H1 (cell line): ENCODE data around the gene PMFBP1. TPM values are rescaled to one million over a fixed set of nuclear protein-coding genes. Genes with fewer than 3 reads are reported as not detected.

ENCODE experiments used
- ASH2L ChIP-seq: fragments of 200-600, 300-600 bp; sonication (generic); IDR thresholded peaks from one replicate; pipeline ENCODE4 v1.7.1; 2017; ENCODE audit warnings: low read length
- ATF3 ChIP-seq: IDR thresholded peaks from 2 replicates; pipeline ENCODE4 v1.6.1; 2011; ENCODE audit warnings: low read depth, mild to moderate bottlenecking, low read length; ENCODE audit not compliant: insufficient read depth
- BACH1 ChIP-seq: IDR thresholded peaks from 2 replicates; pipeline ENCODE4 v1.6.1; 2012; ENCODE audit warnings: low read length, improper control_type of control experiment
- CHD1 ChIP-seq: IDR thresholded peaks from 2 replicates; pipeline ENCODE4 v1.6.1; 2012; ENCODE audit warnings: low read depth, low read length, improper control_type of control experiment
- CHD7 ChIP-seq: fragments of 300-600 bp; sonication (generic); IDR thresholded peaks from 2 replicates; pipeline ENCODE4 v1.7.1; 2012; ENCODE audit warnings: low read length, moderate library complexity, mild to moderate bottlenecking, inconsistent platforms; ENCODE audit not compliant: insufficient replicate concordance
- KDM4A ChIP-seq: IDR thresholded peaks from one replicate; pipeline ENCODE4 v1.7.1; 2012; ENCODE audit warnings: low read depth, mild to moderate bottlenecking, moderate library complexity, low read length, inconsistent platforms; ENCODE audit not compliant: severe bottlenecking
- POLR2A ChIP-seq, 2 experiments: IDR thresholded peaks; 1 replicate in 1 of 2; 2 replicates in 1 of 2; pipeline ENCODE4 v1.6.1; 2011; ENCODE audit warnings: low read depth in 2 of 2, low read length in 2 of 2, mild to moderate bottlenecking in 2 of 2; ENCODE audit errors: control extremely low read depth in 1 of 2
- RNF2 ChIP-seq: fragments of 200-900, 300-1000 bp; sonication (generic); IDR thresholded peaks from 2 replicates; pipeline ENCODE4 v1.7.1; 2016; ENCODE audit warnings: borderline replicate concordance, low read depth, mild to moderate bottlenecking, antibody characterized with exemption, low read length; ENCODE audit not compliant: poor library complexity, severe bottlenecking; ENCODE audit errors: missing control alignments
- SIN3A ChIP-seq, 2 experiments: IDR thresholded peaks in 1 of 2; conservative IDR thresholded peaks in 1 of 2; 2 replicates each; pipeline ENCODE4 v1.6.1; 2011 to 2012; ENCODE audit warnings: low read length in 2 of 2, improper control_type of control experiment in 1 of 2, low read depth in 1 of 2, mild to moderate bottlenecking in 1 of 2
- SP4 ChIP-seq: IDR thresholded peaks from 2 replicates; pipeline ENCODE4 v1.6.1; 2012; ENCODE audit warnings: low read length, inconsistent platforms
- SRF ChIP-seq: IDR thresholded peaks from 2 replicates; pipeline ENCODE4 v1.6.1; 2011; ENCODE audit warnings: mild to moderate bottlenecking, low read depth, low read length, moderate library complexity
- TCF12 ChIP-seq: IDR thresholded peaks from 2 replicates; pipeline ENCODE4 v1.6.1; 2011; ENCODE audit warnings: low read depth, mild to moderate bottlenecking, low read length
- polyA plus RNA-seq, 7 experiments: library from polyadenylated mRNA; depleted of rRNA in 3 of 7; stranded (reverse) in 5 of 7; unstranded in 2 of 7; fragments of >200 nt in 5 of 7; fragments of 200-250 nt in 2 of 7; gene quantifications; 1 replicate in 5 of 7; 2 replicates in 1 of 7; 4 replicates in 1 of 7; pipeline versions ENCODE4 v1.2.1 to v1.2.3, GENCODE V29; 2011 to 2013; ENCODE audit warnings: missing spikeins in 2 of 7, mixed read lengths in 2 of 7
- total RNA-seq: library from RNA; stranded (reverse); fragmentation: NEBNext Ultra II Directional; extraction: Animal tissue kit (Norgen Biotek cat#: 25700); gene quantifications from 2 replicates; pipeline ENCODE4 v1.2.1, GENCODE V29; 2021

The PMFBP1 gene
- total and polyA plus RNA-seq, 2 of the 8 experiments (the other 6 are each of a cell fraction or from before 2014, with no cell fraction given): 0.32 to 1.6 TPM

GRCh38 chr16:72164691-72165090, 7.3 kb downstream of the PMFBP1 start (continued):
- TF ChIP-seq CHD7 (no peak), KDM4A (no peak), CHD1 (no peak), ASH2L (no peak), ATF3 (no peak), SP4 (no peak), TCF12 (no peak), SRF (no peak), SIN3A (conservative IDR thresholded peaks at IDR 0.05 in 1 of 2, IDR thresholded peaks at IDR 0.05 in 1 of 2; ENCODE audit: low read depth in 1 of 2, low read length in 2 of 2) (no peak), POLR2A (IDR thresholded peaks at IDR 0.05; ENCODE audit: control extremely low read depth in 1 of 2, low read depth in 2 of 2, low read length in 2 of 2) (no peak), BACH1 (no peak), RNF2 (no peak)
